HG03460 (cell line): ENCODE measurements around the gene CAPZB.

Experiments
- ATAC-seq: cut with Tn5 transposase; IDR thresholded peaks from one replicate; pipeline ENCODE4 v1.9.1; 2021; ENCODE audit not compliant: unreplicated experiment

CAPZB gene

DNA sequence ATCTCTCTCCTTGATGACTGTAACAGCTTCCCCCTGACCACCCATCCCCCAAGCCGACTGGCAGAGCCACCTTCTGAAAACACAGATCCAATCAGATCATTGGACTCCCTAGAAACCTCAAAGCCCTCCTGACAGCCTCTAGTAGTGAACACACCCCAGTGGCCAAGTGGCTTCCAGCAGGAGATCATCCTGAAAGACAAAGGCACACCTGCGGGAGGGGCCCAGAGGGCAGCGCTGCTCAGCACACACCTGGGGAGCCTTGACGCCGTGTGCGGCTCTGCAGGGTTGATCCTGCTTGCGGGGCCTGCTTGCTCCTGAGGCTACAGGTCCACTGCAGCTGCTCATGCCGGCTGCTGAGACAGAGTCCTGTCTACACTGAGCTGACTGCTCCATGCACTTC, 131.7 kb downstream of the CAPZB start:
- ATAC-seq: no peak

DNA sequence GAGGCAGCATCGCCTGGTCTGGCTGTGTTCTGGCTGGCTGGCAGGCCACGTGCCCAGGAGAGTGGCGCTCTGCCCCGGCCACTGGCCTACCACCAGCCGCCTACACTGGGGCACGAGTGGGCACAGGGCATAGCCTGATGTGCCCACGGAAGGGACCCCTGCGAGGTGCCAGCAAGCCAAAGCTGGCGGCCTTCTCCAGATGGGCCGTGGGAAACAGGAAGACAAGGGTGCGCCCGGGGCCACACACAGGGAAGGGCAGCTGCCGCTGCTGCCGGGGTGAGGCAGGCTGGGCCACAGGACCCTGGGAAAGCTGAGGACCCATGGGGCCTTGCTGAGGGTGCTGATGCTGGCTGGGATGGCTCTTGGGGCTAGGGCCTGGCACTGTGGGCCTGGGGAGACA, 132.5 kb downstream of the CAPZB start:
- ATAC-seq: no peak

DNA sequence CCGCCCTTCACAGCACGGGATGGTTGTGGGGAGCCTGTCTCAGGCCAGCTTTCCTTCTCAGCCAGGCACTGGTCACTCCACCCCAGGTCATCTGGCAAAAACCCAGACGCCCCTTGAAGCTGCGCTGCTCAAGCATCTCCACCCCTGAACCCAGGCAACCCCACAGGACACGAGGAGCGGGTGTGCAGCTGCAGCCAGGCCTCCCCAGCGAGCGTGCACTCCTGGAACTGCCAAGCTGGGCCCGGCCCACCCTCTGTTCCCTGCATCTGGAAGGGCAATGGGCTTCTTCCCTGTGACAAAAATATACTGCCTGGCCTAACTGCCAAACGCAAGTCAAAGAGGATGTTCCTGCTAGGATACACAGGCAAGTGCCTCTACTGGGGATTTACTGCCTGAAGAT, 133.5 kb downstream of the CAPZB start:
- ATAC-seq: no peak

DNA sequence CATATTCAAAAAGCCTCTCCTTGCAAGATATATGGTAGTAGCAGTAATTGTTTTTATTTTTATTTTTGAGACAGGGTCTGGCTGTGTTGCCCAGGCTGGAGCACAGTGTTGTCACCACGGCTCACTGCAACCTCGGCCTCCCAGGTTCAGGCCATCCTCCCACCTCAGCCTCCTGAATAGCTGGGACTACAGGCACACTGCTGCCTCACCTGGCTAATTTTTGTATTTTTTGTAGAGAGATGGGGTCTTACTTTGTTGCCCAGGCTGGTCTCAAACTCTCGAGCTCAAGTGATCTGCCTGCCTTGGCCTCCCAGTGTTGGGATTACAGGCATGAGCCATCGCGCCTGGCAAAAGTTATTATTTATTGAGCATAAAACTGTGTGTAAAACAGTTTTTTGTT, 134.8 kb downstream of the CAPZB start:
- no peak for ATAC-seq

DNA sequence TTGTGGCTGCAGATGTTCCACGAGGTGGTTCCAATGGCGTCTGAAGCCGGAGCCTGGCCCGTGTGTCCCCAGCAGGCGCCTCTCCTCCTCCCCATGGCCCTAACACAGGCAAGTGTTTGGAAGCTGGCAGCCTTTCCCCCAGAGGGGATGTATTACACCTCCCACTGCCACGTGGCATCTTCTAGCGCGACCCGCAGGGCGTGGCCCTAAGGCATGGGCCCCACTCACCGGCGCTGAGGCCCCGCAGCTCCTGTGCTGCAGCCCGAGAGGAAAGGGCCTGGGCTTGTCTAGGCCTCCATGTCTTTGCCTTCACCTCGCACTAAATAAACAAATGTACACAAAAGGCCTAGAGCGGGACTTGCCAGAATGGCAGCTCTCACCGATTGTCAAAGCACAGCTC, 135.3 kb downstream of the CAPZB start:
- no peak for ATAC-seq

DNA sequence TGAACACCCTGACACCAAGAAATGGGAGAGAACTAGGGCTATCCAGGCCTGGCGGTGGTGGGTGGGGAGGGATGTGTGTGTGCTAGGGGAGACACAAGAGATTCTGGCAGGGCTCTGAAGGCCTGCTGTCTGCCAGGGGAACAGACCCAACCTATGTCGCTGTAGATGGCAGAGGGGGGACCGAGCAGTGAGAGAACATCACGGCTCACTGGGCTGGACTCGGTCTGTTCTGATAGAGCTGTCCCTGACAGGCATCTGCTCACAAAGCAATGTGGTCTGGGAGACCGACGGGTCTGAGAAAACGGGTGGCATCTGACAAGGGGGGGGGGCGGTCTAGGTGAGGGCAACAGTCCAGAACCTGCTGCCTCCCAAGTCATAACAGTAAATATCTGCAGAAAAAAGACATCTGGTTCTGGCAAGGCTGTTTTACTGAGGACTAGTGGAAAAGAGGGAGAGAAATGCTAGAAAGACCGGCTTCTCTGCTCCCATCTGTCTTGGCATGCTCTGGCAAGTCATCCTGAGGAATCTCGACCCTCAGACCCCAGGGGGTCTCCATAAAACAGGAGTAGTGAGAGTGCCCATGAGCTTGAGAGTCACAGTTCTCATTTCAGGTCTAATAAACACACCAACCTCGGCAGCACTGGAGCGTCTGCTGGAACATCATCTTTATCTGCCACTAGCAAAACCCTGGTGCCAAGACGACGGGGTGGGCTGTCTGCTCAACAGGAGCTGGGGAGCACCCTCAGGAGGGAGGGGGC, 136.7 kb downstream of the CAPZB start:
- ATAC-seq: no peak

DNA sequence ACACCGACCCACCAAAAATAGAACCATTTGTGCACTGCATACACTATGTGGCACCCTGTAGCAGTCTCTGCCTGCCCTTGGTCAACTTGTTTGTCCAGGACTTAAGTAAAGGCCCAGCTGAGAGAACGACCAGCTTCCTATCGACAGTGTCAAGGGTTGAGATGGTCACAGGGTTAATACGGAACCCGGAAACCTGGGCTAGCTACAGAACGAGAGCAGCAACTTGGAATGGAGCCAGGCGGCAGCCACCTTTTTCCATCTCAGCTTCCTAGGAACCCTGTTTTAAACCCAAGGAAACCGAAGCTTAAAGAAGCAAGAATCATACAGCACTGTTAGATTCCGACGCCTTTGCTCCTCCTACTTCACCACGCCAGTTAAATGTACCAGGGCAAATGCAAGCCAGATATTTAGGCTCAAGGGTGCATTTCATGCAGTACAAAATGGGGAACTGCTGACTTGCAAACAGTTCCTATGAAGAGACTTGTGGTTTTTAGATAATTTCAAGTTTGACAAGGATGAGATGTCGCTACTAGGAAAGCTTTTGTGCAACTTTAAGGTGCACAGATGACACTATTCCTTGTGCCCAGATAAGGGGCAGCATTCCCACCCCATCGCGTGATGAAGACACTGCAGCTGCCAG, 137.7 kb downstream of the CAPZB start:
- no peak for ATAC-seq

DNA sequence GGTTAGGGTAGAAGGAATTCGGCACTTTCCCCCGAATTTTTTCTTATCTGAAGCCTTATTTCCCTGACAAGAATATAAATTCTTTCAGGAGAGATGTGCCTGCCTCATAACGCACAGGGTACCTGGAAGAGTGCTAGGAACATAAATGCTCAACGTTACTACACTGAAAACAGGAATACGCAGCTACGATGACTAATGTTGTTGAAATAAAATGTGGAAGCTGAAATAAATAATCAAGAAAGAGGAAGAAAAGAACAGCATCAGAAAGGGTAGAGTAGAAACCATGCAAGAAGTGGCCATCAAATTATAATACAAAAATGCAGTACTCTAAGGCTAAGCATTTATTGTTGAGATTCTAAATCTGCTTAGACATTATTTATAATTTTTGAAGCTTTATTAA, 139.3 kb downstream of the CAPZB start:
- ATAC-seq: no peak

DNA sequence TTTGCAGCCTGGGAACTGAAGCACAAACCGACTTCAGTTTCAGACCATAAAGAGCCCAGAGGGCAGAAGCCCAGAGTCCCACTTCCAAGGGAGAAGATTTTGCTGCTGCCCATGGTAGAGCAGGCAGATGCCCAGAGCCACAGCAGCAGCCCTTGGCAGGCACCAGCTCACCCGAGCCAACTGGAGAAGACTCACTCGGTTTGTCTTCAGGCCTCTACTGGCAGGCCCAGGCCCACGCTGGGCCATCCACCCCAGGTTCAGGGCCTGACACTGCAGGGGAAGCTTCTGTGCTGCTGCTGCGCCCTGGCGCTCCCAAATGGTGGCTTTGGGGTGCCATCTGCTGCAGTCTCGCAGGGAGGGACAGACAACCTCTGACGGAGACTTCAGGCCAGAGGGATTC, 139.9 kb downstream of the CAPZB start:
- ATAC-seq: no peak

DNA sequence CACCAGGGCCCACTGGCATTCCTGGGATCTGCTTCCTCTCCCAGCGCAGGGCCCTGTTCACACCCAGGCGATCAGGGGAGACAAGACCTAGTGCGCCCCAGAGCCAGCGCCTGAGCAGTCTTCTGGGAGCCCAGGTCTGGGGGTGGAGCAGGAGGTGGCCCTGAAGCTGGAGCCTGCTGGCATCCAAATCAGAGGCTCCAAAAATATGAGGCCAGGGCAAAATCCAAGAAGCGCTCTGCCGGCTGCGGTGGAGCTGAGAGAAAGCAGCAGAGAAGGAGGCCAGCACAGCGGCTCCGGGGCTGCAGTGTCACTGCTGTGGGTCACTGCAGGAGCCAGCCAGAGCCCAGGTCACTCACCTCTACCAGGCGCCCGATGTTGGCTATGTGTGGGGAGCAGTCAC, 140.5 kb downstream of the CAPZB start:
- ATAC-seq: no peak

DNA sequence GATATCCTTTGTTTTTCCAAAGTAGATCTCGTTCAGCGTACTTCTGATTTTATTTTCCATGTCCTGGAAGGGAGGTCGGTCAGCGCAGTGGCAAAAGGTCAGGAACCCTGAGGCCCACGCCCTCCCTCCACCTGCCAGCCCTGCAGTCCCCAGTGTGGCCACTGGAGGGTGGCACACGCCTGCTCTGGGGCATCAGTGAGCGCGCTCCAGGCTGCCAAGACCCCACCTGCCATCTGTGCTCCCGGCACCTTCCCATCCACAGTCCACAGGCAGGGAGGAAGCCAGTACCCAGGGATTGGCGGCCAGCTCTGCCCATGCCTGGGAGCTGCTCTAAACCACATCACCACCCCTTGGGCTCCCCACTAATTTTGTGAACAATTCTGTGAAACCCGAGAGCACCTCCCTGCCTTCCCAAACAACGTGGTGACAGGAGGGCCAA, 140.9 kb downstream of the CAPZB start:
- no peak for ATAC-seq

DNA sequence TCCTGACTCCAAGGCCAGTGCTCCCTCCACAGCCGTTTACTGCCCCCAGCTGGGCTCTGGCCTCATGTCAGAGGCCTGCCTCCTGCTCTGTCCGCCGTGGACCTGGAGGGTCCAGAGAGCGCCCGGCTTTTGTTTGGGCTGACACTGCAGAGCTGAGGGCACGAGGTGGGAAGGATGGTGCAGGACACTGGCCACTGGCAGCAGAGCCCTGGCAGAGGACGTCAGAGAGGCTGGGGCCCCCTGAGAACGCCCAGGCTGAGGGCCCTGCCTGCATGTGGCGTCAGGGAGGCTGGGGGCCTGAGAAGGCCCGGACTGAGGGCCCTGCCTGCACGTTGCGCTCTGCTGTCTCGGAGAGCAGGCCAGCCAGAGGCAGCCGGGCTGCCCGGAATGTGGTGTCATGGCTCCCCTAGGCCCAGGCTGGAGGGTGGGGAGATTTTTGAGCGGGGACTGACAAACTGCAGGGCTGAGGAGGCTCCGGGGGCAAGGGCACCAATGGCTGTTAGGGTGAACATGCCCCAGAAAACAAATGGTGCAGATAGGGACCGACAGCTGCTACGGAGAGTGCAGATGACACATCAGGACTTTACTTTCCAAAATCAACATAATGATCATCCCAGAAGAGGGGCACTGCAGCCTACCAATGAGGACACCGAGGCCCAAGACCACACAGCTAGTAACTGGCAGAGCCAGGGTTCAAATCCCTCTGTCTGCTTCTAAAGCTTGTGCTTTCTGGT, 141.6 kb downstream of the CAPZB start:
- ATAC-seq: no peak

DNA sequence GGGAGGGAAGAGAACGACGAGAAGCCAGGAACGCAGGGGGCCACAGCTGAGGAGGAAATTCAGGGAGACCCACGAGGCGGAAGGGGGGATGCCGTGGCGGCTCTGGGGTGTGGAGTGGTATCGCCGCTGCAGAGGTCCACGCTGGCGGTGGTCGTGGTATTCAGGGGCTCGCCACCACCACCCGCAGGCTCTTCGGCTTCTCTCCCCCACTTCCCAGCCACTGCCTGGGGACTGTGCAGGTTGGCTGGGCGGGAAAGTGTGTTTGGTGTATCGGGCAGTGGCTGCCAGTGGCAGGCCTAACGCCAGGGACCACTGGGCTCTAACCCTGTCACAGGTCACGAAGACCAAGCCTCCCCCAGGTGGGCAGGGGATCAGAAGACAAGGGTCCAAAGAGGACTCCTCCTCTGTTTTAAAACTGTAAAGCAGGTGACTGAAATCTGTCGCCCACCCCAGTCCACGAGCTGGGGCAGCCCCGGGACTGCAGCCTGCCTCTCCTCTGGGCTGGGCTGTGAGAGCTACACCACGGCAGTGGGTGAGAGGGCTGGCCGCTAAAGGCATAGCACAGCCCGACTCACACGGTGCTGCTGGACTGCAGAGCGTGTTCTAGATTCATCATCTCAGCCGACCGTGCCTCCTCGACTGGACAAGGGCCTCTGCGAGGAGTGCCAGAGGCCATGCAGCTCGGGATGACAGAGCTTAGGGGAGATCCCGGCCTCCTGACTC, 142.3 kb downstream of the CAPZB start:
- ATAC-seq: no peak

DNA sequence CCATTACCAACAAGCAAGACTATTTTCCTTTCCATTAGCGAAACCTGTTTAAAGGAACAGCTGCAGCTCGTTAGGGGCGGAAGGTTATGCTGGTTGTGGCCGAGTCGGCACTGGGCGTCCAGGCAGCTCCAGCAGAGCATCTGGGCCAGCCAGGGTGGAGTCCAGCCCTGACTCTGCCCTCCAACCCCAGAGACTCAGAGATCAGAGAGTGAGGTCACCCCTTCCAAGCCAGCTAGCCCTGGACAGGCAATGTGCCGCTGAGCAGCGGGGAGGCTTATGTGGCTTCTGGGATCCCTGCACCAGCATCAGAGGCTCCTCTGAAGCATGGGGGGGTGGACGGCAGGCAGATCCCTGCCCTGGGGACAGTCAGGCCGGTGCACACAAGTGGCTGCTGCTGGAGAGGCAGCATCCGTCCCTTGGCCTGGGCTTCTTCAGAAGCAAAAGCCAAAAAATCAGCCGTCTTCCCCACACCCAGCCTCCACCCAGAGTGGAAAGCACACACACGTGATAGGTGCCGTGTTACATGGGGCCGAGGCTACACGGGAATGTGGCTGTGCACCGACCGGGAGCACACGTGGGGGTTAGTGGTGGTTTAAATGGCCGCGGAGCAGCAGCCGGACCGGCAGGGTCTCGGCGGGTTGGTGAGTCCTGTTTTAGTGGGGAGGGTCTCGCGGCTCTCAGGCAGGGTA, 143.1 kb downstream of the CAPZB start:
- no peak for ATAC-seq

DNA sequence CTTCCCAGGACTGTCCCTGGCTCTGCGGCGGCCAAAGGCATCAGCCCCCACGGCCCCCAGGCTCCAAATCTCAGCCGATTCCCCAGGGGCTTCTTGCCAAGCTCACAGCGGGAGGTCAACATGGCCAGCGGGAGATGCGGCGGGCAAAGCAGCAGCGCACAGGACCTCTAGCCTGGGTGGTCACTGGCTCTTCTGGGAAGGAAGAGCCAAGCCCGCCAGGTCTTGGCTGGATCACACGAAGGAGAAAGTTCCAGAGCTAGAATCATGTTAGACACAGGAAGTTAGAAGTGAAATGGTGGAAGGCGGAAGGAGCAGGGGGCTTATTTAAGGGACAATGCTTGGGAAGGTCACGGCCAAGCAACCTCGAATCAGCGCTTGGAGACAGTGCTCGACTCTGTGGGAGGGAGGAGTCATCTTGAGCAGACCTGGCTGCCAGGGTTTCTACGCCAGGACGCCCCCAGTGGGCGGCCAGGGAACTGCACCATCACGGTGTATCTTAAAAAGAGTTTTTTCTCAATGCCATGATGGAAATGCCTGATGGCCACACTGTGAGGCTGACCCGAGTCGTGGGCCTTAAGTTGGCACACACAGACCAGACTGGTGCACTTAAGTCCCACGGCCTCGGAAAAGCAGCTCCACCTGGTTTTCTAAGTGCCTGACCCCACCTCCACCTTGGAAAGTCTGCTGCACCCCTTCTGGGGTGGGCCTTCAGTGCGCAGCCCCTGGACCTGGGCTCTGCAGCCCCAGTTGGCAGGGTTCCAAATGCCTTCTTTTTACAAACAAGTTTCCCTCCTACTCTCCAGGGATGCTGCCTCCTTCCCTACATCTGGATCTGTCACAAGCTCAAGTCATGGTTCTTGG, 143.9 kb downstream of the CAPZB start:
- no peak for ATAC-seq

DNA sequence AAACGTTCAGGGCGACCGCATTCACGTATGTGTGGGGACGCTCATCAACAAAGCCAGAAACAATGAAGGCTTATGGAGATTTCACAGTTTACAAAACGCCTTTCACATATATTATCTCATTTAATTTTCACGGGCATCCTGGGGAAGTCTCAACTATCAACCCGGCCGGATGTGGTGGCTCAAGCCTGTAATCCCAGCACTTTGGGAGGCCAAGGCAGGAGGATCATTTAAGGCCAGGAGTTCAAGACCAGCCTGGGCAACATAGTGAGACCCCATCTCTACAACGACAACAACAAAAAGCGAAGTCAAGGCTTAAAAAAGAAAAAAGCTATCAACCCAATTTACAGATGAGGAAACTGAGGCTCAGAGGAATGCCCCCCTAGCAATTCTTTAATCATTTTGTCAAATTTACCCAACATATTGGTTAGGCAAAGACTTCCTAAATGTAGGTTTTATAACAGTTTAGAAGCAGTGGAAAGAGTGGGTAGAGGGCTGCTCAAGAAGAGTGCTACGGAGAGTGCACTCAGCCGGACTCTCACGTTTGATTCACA, 144.9 kb downstream of the CAPZB start:
- no peak for ATAC-seq

DNA sequence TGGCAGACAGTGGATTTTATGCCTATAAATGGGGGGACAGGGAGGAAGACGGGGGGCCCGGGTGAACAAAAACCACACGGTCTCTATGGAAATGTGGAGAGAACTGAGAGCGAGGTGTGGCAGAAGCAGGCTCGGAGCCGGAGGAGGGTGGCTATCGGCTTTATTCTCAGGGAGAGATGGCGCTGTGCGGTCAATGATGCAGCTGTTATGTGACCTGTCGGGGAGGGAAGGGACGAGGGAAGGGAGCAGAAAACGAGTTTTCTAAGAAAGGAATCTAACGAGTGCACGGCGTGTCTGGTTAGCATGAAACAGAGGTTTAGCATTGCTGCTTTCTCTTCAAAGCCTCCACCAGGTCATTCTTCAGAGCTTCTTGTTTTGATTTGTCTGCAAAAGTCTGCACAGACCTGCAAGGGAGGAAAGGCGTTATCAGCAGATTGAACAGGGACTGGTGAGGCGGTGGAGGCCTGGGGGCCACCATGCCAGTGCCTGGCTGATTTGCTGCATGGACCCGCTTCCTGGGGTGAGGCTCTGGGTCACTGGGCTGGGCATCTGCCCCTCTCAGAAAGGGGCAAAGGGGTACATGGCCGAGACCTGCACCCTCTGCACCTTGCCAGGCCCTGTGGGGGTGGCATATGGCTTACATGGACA, 146.0 kb downstream of the CAPZB start:
- ATAC-seq: no peak

DNA sequence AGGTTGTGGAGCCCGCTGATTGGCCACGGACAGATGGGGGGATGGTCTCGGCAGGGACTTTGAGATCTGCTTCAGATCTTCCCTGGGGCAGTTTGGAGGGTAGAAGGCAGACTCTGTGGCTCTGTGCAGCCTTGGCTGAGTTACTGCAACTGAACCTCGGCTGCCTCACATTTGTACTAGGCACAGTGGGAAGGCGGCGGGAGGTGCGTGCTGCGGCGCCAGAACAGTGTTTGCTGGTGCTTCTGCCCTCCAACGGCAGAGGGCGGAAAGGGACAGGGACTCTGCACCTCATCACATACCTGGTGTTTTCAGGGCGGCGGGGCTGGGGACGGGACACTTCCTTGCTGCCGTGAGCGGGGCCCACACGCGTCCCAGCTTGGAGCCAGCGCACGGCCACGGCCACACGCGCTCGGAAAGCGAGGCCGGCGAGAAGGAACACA, 147.0 kb downstream of the CAPZB start:
- ATAC-seq: no peak

DNA sequence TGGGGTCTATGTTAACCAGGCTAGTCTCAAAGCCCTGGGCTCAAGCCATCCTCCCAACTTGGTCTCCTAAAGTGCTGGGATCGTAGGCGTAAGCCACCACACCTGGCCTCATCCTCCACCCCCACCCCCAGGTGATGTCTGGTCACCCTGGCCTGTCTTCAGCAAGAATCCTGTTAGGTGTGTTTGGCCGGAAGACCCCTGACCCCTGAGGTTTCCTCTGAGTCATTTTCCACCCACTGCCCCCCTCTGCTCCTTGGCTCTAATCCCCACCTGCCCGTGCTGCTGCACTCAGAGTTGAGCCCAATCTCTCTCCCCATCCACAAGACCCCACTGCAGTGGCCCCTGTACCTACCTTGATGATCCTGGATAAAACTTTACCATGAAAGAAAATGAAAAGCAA, 148.1 kb downstream of the CAPZB start:
- no peak for ATAC-seq
